HG03045 (cell line): Measurements from ENCODE around the gene OR2T2.
A peak's percentile ranks its signal among the peaks of the same experiment; 100 is the strongest.
"Not testable (repeated sequence)": the region's sequence is repeated elsewhere in the genome, so short reads cannot be mapped to it uniquely, and the experiment has no call there.

Experiments used
- ATAC-seq: cut with Tn5 transposase; IDR thresholded peaks from one replicate; pipeline ENCODE4 v1.9.1; 2021; ENCODE audit warnings: mild to moderate bottlenecking, moderate library complexity; ENCODE audit not compliant: unreplicated experiment

Gene OR2T2

GRCh38 chr1:248445399-248445798 lies at the start of gene OR2T2:
OR2T2 (plus strand) TSS chr1:248445637; CDS start chr1:248452798, 7,161 bp downstream.
- not testable (repeated sequence) for ATAC-seq

DNA sequence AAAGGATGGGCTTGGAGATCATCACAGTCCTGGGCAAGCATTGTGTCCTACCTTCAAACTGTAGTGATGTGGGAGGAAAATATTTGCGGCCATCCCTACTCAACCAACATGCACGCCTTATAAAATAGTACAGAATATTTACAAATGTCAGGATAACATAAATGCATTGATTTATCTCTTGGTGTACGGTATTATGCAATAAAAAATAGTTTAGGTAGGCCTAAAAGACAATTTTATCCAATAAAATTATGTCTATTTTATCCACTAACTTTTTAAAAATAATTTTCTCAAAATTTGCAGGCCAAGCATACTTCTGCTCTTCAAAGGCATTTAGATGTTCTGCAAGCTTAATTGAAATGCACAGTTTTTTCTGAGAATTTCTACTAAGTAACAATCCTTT lies 42.7 kb upstream of the OR2T2 start, which contains the start of gene OR2T1:
Gene OR2T1 (plus strand): TSS at position 301 of the 400 bp plus-strand sequence. CDS start 3,100 bp downstream, outside the sequence.
- no peak for ATAC-seq

DNA sequence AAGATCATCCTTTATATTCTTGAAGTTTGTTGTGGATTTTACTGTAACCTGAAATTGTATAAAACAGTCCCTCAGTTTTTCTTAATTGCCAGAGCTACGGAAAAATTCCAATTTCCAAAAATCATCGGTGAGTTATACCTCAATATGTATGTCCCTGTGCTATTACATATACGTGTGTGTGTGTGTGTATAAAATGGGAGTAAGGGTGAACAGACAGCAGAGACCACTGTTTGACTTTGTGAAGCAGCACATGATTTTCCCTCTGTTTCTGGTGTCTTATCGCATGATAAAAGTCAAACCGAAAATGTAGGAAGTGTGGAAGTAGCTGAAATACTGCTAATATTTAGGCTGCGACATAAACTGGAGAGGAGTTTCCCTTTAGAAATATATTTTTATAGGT lies 41.4 kb upstream of the OR2T2 start:
- ATAC-seq: no peak

GRCh38 chr1:248406721-248407692 lies 38.4 kb upstream of the OR2T2 start:
- ATAC-seq: no peak

GRCh38 chr1:248416226-248416625 lies 29.2 kb upstream of the OR2T2 start:
- ATAC-seq: no peak

DNA sequence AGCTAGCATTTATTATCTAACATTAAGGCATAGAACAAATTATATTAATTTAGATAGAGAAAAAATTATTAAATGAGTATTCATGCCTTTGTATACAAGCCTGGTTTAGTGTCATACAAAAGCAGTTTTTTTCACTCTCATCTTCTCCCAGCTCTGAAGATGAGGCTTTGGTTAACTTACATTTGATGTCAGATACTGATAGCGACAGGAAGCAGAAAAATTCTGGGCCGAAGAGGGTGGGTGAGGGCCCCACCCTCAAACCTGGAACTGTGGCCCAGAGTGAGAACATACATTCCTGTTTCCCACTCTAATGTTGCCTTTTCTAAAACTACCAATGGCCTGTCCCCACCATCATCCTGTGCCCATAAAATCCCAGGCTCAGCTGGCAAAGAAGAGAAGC lies 27.6 kb upstream of the OR2T2 start:
- ATAC-seq: no peak

- ATAC-seq: no peak
These were observed 24.1 kb upstream of the OR2T2 start for GRCh38 chr1:248421384-248421783.

DNA sequence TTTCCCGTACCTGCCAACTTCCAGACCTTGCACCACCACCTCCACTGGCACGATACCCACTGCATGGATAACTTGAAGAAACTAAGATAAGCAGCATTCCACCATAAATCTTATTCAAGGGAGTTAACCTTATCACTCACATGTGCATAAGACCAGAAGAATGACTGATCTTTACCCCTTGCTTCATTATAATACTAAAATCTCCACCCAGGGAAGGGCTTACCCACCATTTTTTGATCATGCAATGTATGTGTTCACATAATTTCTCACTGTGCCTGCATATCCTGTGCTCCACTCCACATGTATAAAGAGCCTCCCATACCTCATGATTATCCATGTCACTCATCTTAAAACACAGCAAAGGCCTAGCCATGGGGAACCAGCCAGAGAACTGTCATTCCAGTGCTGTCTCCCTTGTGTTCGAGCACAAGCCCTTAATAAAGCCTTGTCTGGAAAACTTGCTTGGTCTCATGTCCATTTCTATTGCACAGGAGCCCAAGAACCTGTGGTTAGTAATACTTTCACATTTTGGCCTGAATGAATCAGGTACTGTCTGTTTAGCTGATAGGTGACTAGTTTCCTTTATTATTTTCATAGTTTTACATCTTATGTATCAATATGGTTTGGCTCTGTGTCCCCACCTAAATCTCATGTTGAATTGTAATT lies 17.8 kb upstream of the OR2T2 start:
- peak; percentile 53 for ATAC-seq

GRCh38 chr1:248428192-248428533 lies 17.3 kb upstream of the OR2T2 start:
- ATAC-seq: peak; percentile 90

- not testable (repeated sequence) for ATAC-seq
These were observed 13.8 kb upstream of the OR2T2 start for GRCh38 chr1:248431683-248432082.

DNA sequence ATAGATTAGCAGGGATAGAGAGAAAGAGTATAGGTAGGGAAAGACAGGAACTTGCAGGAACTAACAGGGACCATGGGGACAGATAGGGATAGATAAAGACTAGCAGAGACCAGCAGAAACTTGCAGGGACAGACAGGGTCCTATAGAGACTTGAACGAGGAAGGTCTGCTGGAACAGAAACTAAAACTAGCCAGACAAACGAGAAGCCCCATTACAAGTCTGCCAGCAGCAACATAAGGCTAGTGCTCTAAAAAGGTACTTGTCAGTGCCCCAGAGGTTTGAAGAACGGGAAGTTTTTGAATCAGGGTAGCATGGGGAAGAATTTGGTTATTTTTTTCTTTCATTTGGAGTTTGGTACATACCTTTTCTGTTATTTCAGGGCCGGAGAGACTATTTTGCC lies 13.2 kb upstream of the OR2T2 start:
- peak; percentile 51 for ATAC-seq

- not testable (repeated sequence) for ATAC-seq
These were observed 11.5 kb upstream of the OR2T2 start for GRCh38 chr1:248433811-248434415.

DNA sequence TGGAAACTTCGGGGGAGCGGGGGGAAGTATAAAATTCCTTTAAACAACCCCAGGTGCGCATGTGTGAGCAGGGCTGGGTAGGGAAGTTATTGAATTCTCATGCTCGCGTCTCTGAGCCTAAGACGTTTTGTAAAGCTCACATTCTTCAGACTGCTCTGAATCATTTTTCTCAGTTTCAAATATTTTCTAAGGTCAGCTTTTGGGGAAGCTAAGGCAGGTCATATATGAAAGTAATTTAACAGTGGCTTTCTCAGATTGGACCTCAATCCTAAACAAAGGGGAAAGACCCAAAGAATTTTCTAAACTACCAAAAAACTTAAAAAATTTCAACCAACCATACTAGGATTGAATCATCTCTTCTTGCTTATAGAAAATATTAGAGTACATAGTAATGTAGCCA lies 10.5 kb upstream of the OR2T2 start:
- ATAC-seq: peak; percentile 46

GRCh38 chr1:248436303-248436702 lies 9.1 kb upstream of the OR2T2 start:
- ATAC-seq: not testable (repeated sequence)

- not testable (repeated sequence) for ATAC-seq
These were observed 6.8 kb upstream of the OR2T2 start for GRCh38 chr1:248438668-248439067.

DNA sequence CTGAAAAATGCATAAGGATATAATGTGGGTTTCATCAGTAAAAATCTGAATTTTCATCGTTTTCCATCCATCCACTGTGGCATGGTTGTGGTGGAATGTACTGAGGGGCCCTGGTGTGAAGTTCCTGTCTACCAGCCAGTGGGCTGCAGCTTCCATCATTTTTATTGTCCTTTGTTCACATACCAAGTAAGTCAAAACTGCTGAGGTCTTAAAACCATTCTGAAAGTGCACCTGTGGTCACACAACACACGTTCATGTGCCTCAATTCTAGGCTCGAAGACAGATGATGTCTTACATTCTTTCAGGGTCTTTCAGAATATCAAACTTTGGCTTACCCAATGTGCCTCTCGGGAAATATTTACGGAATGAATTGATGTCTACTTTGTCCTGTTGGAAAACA lies 6.2 kb upstream of the OR2T2 start:
- not testable (repeated sequence) for ATAC-seq

DNA sequence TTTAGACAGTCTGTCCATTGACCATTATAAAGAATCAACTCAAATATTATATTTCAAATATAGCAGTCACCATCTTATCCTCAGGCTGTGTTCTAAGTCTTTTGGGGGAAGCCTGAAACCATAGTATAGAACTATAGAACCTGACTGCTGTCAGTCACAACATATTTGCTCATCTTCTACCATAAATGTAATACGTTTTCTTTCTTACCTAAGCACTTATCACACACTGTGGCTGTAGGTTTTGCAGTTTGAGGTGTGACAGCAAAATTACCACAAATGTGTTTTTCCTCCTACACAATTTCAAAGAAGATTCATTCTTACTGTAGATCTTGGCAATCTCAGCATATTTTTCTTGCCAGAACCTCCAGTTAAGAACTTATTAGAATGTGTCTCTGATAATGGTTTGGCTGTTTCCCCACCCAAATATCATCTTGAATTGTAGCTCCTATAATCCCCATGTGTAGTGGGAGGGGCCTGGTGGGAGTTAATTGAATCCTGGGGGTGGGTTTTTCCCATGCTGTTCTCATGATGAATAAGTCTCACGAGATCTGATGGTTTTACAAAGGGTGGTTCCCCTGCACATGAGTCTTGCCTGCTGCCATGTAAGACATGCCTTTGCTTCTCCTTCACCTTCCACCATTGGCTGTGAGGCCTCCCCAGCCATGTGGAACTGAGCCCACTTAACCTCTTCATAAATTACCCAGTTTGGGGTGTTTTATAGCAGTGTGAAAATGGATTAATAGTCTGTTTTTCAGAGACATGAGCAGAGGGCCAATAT lies 2.7 kb upstream of the OR2T2 start:
- ATAC-seq: not testable (repeated sequence)

GRCh38 chr1:248444603-248445002 lies 834 bp upstream of the OR2T2 start:
- ATAC-seq: not testable (repeated sequence)

GRCh38 chr1:248448409-248449074 lies 3.1 kb downstream of the OR2T2 start:
- ATAC-seq: peak; percentile 64

GRCh38 chr1:248449821-248450465 lies 4.5 kb downstream of the OR2T2 start:
- ATAC-seq: not testable (repeated sequence)
